ENCODE measurements around the gene HACL1.
"Not testable (repeated sequence)": the region's sequence is repeated elsewhere in the genome, so short reads cannot be mapped to it uniquely, and the experiment has no call there.

Gene HACL1

DNA sequence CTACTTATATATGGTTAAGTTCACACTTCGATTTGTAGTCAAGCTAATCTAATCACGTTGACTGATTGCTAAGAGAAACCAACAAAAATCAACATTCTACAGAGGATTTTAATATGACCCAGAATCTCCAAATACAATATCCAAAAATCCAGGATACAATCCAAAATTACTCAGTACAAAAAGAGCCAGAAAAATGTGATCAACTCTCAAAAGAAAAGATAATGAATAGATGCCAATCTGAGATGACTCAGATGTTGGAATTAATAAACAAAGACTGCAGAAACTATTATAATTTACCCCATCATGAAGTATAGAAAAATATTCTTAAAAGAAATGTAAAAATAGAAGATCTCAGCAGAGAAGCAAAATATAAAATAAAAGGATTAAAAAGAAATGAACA lies 22.3 kb downstream of the HACL1 start:
- no peak for DNase-seq (ENCODE audit: low read depth)

DNA sequence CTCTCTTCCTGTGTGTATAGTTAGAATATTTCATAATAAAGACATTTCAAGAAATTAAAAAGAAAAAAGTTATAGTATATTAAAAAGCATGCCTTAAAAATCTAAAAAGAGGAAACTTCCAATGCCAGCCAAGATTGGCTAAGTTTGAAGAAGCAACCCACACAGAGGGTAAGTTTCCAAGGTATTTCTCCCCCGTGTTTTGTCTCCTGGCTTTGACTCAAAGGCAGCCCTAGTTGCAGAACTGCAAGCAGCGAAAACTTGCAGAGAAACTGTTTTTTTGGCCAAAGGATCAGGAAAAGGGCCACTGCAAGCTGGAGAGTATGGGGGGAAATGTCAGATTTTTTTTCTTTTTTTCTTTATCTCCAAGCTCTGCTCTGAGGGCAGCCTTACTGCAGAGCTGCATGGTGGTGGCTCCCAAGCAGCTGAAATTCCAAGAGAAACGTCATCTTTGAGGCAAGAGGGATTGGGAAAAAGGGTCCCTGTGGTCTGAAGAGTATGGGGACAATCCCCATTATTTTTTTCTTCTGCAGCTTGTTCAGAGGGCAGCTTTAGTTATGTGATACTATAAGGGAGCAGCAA lies 23.0 kb downstream of the HACL1 start:
- no peak for DNase-seq (ENCODE audit: low read depth)

DNA sequence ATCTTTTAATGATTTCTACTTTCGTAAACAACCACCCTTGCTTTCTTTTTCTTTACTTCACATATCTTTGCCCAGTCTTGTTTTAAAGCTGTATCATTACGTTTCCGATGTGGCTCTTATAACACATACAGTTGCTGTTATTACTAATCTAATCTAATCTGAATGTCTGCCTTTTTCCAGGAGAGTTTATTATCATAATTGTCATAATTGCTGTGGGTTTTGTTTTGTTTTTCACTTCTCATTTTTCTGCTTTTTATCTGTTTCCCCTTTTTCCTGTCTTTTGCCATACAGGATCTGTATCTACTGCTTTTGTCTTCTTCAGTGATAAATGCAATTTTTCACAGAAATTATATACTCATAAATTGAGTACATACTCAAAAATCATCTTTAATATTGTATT lies 24.9 kb downstream of the HACL1 start:
- DNase-seq (ENCODE audit: low read depth): no peak

DNA sequence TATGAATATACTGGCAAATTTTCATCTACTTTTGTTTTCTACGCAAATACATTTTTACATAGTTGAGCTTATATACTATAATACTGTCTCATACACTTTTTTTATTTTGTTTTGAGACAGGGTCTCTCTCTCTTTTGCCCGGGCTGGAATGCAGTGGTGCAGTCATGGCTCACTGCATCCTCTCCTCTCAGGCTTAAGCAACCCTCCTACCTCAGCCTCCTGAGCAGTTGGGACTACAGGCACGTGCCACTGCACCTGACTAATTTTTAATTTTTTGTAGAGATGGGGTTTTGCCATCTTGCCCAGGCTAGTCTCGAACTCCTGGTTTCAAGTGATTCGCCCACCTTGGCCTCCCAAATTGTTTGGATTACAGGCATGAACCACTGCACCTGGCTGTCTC lies 25.9 kb downstream of the HACL1 start:
- DNase-seq (ENCODE audit: low read depth): no peak

DNA sequence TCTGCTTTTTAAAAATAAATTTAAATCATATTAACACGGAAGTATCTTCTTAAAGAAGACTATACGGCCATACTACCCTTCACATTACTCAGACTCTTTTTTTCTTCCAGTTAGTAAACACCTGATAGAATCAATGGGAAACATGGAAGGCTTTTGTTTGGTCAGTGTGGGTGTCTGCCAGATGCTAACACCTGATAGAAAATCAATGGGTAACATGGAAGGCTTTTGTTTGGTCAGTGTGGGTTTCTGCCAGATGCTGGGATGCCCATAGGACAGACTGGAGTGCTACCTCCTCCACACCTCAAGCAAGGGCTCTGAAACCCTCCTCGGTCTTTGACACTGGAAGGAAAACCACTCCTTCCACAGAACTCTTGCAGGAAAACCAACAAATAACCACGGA lies 29.2 kb downstream of the HACL1 start:
- DNase-seq (ENCODE audit: low read depth): no peak

DNA sequence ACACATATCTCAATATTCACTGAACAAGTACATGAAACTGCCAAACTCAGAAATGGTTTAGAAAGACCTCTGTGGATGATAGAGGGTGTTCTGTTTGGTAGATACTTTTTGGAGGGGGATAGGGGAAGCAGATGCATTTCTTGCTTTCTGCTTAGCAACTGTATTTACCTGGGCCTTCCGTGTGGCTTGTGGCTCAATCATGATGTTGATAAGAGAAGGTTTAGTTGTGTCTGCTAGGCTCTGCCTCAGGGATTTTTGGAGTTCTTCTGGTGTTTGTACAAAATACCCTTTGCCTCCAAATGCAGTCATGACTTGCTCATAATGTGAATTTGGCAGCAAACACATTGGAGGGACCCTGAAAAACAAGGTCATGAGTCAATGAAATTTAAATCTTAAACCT lies 38.2 kb downstream of the HACL1 start:
- no peak for DNase-seq (ENCODE audit: low read depth)

DNA sequence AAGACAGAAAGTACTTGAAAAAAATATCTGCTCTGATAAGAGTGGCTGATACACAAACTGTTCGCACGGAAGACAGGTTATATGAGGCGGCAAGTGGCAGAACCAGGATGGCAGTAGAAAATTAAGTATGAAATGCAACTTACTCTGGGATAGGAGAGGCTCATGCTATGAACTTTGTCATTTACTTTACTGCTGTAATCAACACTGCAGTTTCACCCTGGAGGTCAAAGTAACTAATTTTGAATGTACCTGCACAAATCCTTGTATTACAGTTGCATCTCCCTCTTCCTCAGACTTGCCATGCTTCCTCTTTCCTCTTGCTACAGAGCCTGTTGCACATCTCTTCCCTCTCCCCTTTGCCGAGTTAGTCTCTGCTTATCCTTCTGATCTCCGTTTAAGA lies 38.8 kb downstream of the HACL1 start:
- DNase-seq (ENCODE audit: low read depth): no peak

DNA sequence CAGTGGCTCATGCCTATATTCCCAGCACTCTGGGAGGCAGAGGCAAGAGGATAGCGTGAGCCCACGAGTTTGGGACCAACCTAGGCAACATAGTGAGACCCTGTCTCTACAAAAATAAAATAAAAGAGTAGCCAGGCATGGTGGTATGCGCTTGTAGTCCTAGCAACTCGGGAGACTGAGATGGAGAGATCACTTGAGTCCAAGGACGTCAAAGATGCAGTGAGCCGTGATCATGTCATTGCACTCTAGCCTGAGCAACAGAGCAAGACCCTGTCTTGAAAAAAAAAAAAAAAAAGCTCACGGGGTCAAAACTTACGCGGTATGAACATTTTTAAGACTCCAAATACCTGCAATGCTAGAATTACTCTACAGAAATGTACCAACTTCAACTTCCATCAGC lies 42.8 kb downstream of the HACL1 start:
- no peak for DNase-seq (ENCODE audit: low read depth)

DNA sequence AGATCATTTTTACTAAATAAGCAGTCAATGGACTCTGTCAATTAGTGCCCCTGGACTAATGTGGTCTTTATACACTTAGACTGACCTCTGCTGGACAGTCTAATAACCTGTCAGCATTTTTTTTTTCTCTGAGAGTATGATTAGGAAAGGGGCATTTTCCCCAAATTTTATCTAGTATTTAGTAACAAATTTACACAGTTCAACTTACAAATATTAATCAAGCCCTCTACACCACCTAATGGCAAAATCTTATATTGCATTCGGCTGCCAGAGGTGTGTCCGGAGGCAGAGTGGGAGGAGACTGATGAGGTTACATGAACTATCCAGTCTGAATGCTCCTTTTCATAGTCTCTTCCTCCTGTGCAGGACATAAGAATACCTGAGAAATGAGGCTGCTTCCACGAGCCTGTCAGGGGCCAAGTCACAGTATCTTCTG lies 43.8 kb downstream of the HACL1 start:
- peak; percentile 53 for DNase-seq (ENCODE audit: low read depth)

DNA sequence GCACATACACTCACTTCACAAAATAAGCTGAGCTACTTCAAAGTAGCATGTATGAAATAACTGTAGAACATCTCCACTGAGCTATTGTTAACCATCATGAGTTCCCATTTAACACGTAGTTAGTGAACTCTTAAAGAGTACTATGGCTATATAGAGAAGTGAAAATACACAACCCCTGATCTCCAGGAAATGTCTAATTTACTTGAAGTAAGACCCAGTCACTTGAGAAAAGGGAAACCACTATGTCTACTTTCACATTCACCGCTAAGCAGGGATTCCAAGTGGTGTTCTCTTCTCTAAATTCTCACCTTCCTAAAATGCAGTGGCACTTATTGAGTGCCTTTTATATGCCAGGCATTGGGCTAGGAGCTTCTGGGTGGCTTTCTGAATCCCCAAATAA lies 44.9 kb downstream of the HACL1 start:
- DNase-seq (ENCODE audit: low read depth): no peak

DNA sequence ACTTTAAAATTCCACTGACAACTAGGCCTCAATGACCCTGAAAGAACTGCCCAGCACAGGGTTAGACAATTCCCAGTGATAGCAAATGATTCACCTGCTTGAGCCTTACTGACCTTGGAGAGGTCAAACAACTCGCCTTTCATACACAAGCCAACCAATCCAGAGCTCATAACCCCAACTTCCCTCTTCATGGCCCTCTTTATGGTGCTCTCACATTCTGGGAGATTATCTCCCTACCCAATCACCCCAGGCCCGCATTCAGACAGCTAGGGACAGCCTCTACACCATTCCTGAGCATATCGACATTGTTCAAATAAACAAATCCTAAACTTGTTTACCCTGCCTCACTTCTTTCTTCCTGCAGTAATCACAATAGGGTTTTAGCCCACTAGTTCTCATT lies 47.6 kb downstream of the HACL1 start:
- DNase-seq (ENCODE audit: low read depth): no peak

DNA sequence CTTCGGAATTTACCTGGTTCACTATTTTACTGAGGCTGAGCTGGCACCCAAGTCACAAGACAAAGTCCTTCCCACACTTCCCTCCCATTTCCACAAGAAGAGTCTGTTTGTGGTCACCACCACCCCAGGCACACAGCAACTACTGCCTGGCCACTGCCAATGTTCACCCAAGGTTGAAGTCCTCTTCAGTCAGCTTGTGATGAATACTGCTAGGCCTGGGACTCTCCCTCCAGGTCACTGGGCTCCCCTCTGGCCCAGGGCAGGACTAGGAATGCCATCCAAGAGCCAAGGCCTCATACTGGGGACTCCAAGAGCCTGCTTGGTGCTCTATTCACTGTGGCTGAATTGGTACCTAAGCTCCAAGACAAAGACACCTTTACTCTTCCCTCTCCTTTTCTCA lies 49.5 kb downstream of the HACL1 start:
- DNase-seq (ENCODE audit: low read depth): no peak

DNA sequence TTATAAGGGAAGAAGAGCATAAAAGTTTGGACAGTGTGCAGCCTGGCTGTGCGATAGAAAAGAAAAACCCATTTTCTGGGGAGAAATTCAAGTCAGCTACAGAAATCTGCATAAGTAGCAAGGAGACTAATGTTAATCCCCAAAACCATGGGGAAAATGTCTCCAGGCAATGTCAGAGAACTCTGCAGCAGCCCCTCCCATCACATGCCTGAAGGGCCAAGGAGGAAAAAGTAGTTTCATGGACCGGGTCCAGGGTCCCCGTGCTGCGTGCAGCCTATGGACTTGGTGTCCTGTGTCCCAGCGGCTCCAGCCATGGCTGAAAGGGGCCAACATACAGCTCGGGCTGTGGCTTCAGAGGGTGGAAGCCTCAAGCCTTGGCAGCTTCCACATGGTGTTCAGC lies 51.5 kb downstream of the HACL1 start:
- no peak for DNase-seq (ENCODE audit: low read depth)

DNA sequence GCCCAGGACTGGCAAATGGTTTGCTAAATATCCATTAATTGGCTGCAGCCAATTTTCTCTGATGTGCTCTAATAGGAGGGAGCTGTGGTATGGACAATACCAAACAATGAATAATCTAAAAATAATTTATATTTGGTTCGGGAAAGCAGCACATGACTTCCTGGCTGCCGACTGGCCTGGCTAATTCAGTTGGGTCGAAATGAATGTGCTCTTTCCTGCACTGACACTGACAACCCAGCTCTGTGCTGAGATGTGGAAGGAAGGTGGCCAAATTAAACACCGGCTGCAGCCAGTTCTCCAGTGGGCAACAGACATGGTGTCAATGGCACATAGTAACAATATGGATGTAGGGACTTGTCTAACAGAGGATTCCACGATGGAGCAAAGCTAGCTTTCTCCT lies 58.8 kb downstream of the HACL1 start:
- no peak for DNase-seq (ENCODE audit: low read depth)

DNA sequence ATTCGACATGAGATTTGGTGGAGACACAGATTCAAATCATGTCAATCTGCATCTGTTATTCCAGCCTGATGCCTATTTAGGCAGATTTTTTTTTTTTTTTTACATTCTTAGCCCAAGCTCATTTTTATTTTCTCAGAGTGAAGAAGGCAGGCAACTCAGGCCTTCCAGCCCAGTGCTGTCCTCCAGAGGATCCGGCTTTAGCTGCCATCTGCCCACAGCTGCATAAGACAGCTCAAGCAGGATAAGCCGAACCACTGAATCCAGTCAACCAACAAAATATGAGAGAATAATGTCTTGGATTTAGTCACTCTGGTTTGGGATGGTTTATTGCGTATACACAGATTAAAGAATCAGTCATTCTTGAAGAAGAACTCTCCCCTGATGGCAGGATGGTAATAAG lies 60.0 kb downstream of the HACL1 start:
- DNase-seq (ENCODE audit: low read depth): no peak

DNA sequence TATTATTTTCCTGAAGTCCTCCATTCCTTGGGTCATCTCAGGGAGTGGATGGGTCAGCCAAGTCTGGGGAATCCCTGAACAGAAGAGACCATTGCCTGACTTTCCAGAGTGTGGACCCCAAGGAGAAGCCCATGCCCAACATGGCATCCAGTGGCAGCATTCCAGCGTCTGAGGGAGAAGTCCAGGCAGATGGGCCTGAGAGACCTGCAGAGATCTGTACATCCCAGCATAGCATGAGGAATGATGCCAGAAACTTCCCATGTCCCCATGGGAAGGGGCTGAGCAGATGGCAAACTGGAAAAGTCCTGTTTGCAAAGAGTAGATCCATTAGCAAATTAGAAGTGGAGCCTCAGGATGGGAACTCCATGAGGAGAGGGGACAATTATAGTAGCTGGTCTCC lies 62.3 kb downstream of the HACL1 start:
- DNase-seq (ENCODE audit: low read depth): no peak

DNA sequence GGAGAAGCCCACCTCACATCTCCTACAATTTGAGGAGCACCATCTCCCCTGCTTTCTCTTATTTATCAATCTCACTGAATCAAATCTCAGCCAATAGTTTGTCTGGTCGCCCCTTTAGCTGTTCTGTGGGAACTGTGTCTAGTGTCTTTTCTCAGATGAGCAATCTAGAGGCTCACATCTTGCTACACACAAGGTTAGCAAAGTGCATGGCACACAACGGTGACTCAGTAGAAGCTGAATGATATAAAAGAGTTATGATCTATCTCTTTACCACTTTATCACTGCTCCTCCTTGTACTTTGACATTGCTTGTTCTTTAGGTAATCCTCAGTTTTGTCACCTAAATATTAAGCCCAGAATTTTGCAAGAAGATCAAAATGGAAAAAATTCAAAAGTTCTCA lies 63.0 kb downstream of the HACL1 start:
- DNase-seq (ENCODE audit: low read depth): no peak

DNA sequence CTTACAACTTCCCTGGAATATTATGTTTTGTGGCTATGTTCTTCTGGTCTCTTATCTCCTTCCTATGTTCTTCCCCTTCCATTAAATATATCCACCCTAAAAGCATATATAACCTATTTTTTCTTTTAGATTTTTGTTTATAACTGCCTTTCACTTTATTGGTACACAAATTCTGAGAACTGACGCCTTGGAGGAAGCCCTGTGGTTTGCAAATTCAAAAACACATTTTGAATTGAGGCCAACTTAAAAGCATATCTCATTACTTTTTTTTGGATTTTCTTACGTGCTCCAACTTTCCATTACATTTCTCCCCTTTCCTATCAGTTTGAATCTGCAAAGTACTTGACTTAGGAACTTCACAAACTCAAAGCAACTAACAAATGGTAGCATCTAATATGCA lies 64.5 kb downstream of the HACL1 start:
- no peak for DNase-seq (ENCODE audit: low read depth)

DNA sequence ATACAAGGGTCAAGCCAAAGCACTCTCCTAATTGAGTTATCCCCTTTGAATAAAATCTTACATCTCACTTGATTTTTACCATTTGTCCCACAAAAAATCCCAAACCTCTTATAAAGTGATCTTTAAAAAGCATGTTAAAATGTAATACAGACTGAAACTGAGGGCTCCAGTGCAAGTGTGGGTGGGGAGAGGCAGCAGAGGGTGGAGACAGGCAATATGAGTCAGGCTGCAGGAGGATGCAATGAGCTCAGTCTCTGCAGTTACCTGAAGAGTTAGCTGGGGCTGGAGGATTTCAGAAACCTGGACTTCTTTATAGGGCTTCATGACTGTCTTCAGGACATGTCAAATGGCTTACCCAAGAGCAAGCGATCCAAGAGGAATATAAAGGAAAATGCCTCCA lies 65.6 kb downstream of the HACL1 start:
- DNase-seq (ENCODE audit: low read depth): no peak

DNA sequence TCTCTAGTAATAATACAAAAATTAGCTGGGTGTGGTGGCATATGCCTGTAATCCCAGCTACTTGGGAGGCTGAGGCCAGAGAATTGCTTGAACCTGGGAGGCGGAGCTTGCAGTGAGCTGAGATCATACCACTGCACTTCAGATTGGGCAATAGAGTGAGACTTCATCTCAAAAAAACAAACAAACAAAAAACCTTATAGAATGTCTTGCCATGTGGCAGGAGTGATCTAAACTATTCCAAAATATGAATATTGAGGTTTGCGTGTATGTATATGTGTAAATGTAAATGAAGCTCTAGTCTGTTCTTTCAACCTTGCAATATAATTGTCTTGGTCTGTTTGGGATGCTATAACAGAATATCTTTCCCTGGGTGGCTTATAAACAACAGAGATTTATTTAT lies 68.8 kb downstream of the HACL1 start:
- not testable (repeated sequence) for DNase-seq (ENCODE audit: low read depth)

DNA sequence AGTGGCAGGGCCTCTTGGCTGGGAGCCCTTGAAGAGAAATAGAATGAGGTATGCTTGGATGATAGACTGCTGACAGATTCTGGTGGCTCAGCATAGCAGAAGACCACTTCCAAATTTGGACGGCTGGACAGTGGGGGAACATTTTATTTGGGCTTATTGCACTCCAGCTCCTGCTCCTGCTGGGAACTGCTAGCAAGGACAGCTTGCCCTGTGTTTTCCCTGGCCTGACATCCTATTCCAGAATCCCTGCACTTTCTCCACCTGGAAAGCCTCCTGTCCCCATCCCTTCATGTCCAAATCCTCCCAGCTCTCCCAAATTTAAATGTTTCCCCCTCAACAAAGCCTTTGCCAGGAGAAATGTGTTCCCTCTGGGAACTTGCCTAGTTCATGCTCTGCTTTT lies 70.0 kb downstream of the HACL1 start:
- DNase-seq (ENCODE audit: low read depth): no peak

DNA sequence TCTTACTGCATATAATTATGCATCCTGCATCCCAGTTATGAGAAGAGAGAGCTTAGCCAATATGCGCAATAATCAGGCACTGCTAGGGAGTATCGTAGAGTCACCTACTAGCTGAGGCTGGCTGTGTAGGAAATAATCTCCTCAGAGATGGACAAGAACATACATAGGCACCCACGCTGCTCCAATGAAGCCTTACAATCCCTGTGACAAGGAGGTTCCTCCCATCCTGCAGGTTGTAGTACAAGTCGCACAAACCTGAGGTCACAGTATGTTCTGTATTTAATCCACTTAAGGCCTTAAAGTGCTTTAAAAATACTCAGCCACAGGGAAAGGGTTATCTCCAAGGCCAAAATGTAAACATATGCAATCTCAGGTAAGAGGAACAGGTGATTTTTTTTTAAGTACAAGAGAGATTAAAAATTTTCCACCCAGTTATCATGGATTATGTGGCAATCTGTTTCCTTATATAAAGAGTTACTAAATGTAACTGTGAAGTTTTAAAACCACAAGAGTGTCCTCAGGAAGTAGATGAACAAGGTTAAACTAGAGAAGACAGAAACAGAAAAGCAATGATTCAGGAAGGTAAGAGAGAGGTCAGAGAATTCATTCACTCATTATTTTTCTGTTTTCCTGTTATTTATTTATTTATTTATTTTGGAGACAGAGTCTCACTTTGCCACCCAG lies 72.4 kb downstream of the HACL1 start:
- no peak for DNase-seq (ENCODE audit: low read depth)

DNA sequence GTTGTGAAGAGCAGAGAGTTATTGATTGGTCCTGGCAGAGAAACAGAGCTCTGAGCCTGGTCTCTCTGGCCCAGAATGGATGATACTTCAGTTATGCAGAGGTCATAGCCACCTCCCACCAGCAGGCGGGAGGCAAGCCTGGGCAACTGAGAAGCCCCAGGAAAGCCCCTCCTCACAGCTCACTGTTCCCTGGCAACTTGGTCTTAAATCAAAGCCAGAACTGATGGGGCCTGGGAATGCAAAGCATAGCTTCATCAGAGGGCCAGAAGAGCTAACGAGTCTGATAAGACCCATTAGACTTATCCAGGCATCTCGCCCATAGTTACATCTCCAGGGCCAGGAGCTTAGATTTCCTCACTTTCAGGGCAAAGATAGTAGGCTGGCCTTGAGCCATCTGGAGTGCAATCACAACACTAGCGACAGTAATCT lies 74.3 kb downstream of the HACL1 start:
- DNase-seq (ENCODE audit: low read depth): no peak

DNA sequence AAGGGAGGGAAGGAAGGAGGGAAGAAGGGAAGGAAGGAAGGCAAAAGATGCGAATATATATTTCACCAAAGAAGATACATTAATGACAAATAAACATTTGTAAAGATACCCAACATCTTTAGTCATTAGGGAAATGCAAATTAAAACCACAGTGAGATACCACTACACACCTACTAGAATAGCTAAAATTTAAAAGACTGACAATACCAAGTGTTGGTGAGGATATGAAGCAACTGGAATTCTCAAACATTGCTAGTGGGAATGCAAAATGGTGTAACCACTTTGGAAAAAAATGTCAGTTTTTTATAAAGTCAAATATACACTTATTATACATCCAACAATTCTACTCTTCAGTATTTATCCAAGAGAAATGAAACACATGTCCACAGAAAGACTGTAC lies 75.6 kb downstream of the HACL1 start:
- no peak for DNase-seq (ENCODE audit: low read depth)
